Mammary epithelial cell (primary cell): ENCODE results near the gene SELP.

Experiments used
- EZH2 ChIP-seq: IDR thresholded peaks from 2 replicates; pipeline ENCODE4 v1.6.1; 2012; ENCODE audit warnings: low read length, inconsistent platforms, borderline replicate concordance
- TF ChIP-seq, protein P1 (sequence below), 2 donors: IDR thresholded peaks in 1 of 2; conservative IDR thresholded peaks in 1 of 2; 2 replicates each; pipeline ENCODE4 v1.5.1; 2011 to 2012; ENCODE audit warnings: inconsistent platforms in 2 of 2, low read length in 2 of 2, mild to moderate bottlenecking in 2 of 2, control low read depth in 1 of 2, low read depth in 1 of 2; ENCODE audit not compliant: insufficient read depth in 1 of 2; ENCODE audit errors: extremely low read depth in 1 of 2

DNA sequence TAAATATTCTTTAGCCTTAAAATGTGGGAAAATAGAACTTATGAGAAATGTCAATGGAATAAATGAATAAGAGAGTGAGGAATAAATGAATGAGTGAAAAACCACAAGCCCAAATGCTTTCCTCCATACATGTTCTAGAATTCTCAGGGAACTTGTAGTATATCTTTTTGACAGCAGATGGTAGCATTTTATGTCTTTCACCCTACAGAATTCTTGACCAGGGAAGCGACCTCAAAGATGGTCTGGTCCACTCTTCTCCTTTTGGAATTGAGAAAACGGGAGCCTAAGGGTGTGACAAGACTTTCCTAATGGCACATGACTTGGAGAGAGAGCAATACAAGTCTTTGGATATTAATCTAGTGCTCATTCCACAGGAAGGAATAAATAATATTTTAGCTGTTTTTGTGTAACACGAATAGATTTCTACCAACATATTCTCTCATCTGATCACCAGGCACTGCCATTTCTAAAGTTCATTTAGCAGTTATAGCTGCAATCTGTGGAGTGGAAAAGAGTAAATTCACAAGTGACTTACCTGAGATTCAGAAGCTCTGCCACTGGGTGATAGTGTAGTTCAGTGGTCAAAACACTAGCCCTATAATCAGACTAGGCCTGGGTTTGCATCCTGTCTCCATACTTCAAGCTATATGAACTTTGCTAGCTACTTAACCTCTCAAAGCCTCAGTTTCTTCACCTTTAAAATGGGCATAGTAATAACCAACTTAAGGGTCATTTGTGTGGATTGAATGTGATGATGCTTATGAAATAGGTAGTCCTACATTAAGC lies 28.6 kb downstream of the SELP start:
- TF ChIP-seq, protein P1, sequence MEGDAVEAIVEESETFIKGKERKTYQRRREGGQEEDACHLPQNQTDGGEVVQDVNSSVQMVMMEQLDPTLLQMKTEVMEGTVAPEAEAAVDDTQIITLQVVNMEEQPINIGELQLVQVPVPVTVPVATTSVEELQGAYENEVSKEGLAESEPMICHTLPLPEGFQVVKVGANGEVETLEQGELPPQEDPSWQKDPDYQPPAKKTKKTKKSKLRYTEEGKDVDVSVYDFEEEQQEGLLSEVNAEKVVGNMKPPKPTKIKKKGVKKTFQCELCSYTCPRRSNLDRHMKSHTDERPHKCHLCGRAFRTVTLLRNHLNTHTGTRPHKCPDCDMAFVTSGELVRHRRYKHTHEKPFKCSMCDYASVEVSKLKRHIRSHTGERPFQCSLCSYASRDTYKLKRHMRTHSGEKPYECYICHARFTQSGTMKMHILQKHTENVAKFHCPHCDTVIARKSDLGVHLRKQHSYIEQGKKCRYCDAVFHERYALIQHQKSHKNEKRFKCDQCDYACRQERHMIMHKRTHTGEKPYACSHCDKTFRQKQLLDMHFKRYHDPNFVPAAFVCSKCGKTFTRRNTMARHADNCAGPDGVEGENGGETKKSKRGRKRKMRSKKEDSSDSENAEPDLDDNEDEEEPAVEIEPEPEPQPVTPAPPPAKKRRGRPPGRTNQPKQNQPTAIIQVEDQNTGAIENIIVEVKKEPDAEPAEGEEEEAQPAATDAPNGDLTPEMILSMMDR (conservative IDR thresholded peaks at IDR 0.05 in 1 of 2, IDR thresholded peaks at IDR 0.05 in 1 of 2; ENCODE audit: extremely low read depth in 1 of 2, insufficient read depth in 1 of 2, low read depth in 1 of 2, low read length in 2 of 2): peak; percentile 25 to 46
- no peak for TF ChIP-seq EZH2
